RWPE1 (cell line): ENCODE measurements around the gene SLC15A1.

ENCODE experiments used
- CTCF ChIA-PET: fragments of 350-600 bp; sonication (Branson Sonifier 250); formaldehyde crosslinking; extraction: SDS; loops from one replicate; lab custom pipeline; 2021; lab: Yijun Ruan, JAX
- POLR2A ChIA-PET: fragments of 400-600 bp; formaldehyde crosslinking; extraction: SDS; loops from one replicate; lab custom pipeline; 2020; ENCODE audit warnings: antibody characterized with exemption; ENCODE audit not compliant: low non-redundant PET; lab: Yijun Ruan, JAX
- DNase-seq: peaks from one replicate; pipeline ENCODE4 v3.0.0; 2012; ENCODE audit warnings: low spot score
- H3K27ac ChIP-seq: fragments of 450-650 bp; 2 replicates; pipeline ENCODE4 v1.5.1; 2017
- CTCF ChIP-seq: fragments of 450-650 bp; conservative IDR thresholded peaks from 2 replicates; pipeline ENCODE4 v1.5.1; 2017; ENCODE audit warnings: low read depth, mild to moderate bottlenecking

SLC15A1 gene

GRCh38 chr13:98752467-98753290, at the start of gene SLC15A1:
SLC15A1 (minus strand) TSS chr13:98752672; CDS start chr13:98752598, 74 bp downstream.
- no peak for TF ChIP-seq CTCF
- DNase-seq: no peak
- ChIA-PET POLR2A (no interaction called here), CTCF (interaction anchor here (0.7 kb wide), 1 partner anchor 728 kb away, joined by 3 read pairs; no protein-coding TSS in a partner anchor)
- H3K27ac ChIP-seq: no peak within 1 kb of the TSS

- no peak for TF ChIP-seq CTCF
- ChIA-PET CTCF (no interaction called here), POLR2A (no interaction called here)
- H3K27ac ChIP-seq: no peak overlapping the region
- no peak for DNase-seq
Measured at GRCh38 chr13:98801626-98802418, 49.4 kb upstream of the SLC15A1 start.

GRCh38 chr13:98800078-98800477, 47.6 kb upstream of the SLC15A1 start:
- no peak for DNase-seq
- TF ChIP-seq CTCF: no peak
- ChIA-PET POLR2A (no interaction called here), CTCF (no interaction called here)
- H3K27ac ChIP-seq: no peak overlapping the region

GRCh38 chr13:98798849-98799645, 46.6 kb upstream of the SLC15A1 start:
- ChIA-PET CTCF (no interaction called here), POLR2A (no interaction called here)
- no peak for TF ChIP-seq CTCF
- DNase-seq: no peak
- no peak overlapping the region for H3K27ac ChIP-seq

GRCh38 chr13:98797456-98797855, 45.0 kb upstream of the SLC15A1 start:
- H3K27ac ChIP-seq: no peak overlapping the region
- no peak for DNase-seq
- ChIA-PET CTCF (interaction anchor here (1.1 kb wide), 1 partner anchor 43 kb away, joined by 3 read pairs; no protein-coding TSS in a partner anchor), POLR2A (no interaction called here)
- no peak for TF ChIP-seq CTCF

GRCh38 chr13:98796798-98797197, 44.3 kb upstream of the SLC15A1 start:
- CTCF ChIA-PET: interaction anchor here (1.1 to 1.2 kb wide), 2 partner anchors 21 to 43 kb away, joined by 3 read pairs; no protein-coding TSS in a partner anchor
- no peak for TF ChIP-seq CTCF
- DNase-seq: no peak
- H3K27ac ChIP-seq: no peak overlapping the region
- POLR2A ChIA-PET: no interaction called here
